Activated T-cell treated with anti-CD3 and anti-CD28 coated beads, Interleukin-2, amount 50 U/mL, for 24 hours (primary cell): ENCODE results near the gene KATNB1.
"Not testable (repeated sequence)": the region's sequence is repeated elsewhere in the genome, so short reads cannot be mapped to it uniquely, and the experiment has no call there.

Source experiments
- DNase-seq: peaks from one replicate; pipeline ENCODE4 v3.0.0-alpha.2; 2020
- H3K27ac Mint-ChIP-seq: 2 replicates; pipeline ENCODE4 v1.8.0; 2020; ENCODE audit warnings: mild to moderate bottlenecking, mixed read lengths
- H3K27me3 Mint-ChIP-seq: 2 replicates; pipeline ENCODE4 v1.8.0; 2020; ENCODE audit warnings: mixed read lengths
- H3K36me3 Mint-ChIP-seq: 2 replicates; pipeline ENCODE4 v1.8.0; 2020; ENCODE audit warnings: low read depth, mixed read lengths
- H3K4me1 Mint-ChIP-seq: 2 replicates; pipeline ENCODE4 v1.8.0; 2020; ENCODE audit warnings: low read depth, mixed read lengths
- H3K4me3 Mint-ChIP-seq: 2 replicates; pipeline ENCODE4 v1.8.0; 2020; ENCODE audit warnings: mild to moderate bottlenecking, moderate library complexity, mixed read lengths
- H3K9me3 Mint-ChIP-seq: 2 replicates; pipeline ENCODE4 v1.8.0; 2020; ENCODE audit warnings: mixed read lengths

KATNB1 gene

GRCh38 chr16:57784334-57784733 is 48.8 kb downstream of the KATNB1 start:
- Mint-ChIP-seq H3K9me3 (no peaks in the 10 kb centered on the region), H3K27ac (no peak overlapping the region), H3K36me3 (no peaks in the 10 kb centered on the region), H3K27me3 (no peaks in the 10 kb centered on the region), H3K4me3 (no peak overlapping the region), H3K4me1 (no peaks in the 10 kb centered on the region)
- no peak for DNase-seq

GRCh38 chr16:57785385-57785784 is 49.8 kb downstream of the KATNB1 start:
- Mint-ChIP-seq H3K27me3 (no peaks in the 10 kb centered on the region), H3K4me3 (no peak overlapping the region), H3K9me3 (no peaks in the 10 kb centered on the region), H3K4me1 (no peaks in the 10 kb centered on the region), H3K36me3 (no peaks in the 10 kb centered on the region), H3K27ac (no peak overlapping the region)
- no peak for DNase-seq

GRCh38 chr16:57785924-57786323 is 50.4 kb downstream of the KATNB1 start:
- DNase-seq = no peak
- Mint-ChIP-seq H3K36me3 (no peaks in the 10 kb centered on the region), H3K27me3 (no peaks in the 10 kb centered on the region), H3K4me3 (no peak overlapping the region), H3K27ac (no peak overlapping the region), H3K4me1 (no peaks in the 10 kb centered on the region), H3K9me3 (no peaks in the 10 kb centered on the region)

- Mint-ChIP-seq H3K4me3 (no peak overlapping the region), H3K27ac (no peak overlapping the region), H3K9me3 (no peaks in the 10 kb centered on the region), H3K27me3 (no peaks in the 10 kb centered on the region), H3K4me1 (no peaks in the 10 kb centered on the region), H3K36me3 (no peaks in the 10 kb centered on the region)
- no peak for DNase-seq
These were observed 51.3 kb downstream of the KATNB1 start for GRCh38 chr16:57786632-57787518.

- Mint-ChIP-seq H3K9me3 (no peaks in the 10 kb centered on the region), H3K36me3 (no peaks in the 10 kb centered on the region), H3K4me1 (no peaks in the 10 kb centered on the region), H3K4me3 (no peak overlapping the region), H3K27ac (no peak overlapping the region), H3K27me3 (no peaks in the 10 kb centered on the region)
- no peak for DNase-seq
These were observed 51.9 kb downstream of the KATNB1 start for GRCh38 chr16:57787519-57787905.

GRCh38 chr16:57788252-57788841 is 52.8 kb downstream of the KATNB1 start:
- DNase-seq = no peak
- H3K4me3 Mint-ChIP-seq = no peak overlapping the region

GRCh38 chr16:57788951-57789350 is 53.4 kb downstream of the KATNB1 start:
- H3K36me3 Mint-ChIP-seq = no peaks in the 10 kb centered on the region
- H3K4me1 Mint-ChIP-seq = no peaks in the 10 kb centered on the region
- no peak overlapping the region for H3K27ac Mint-ChIP-seq
- H3K4me3 Mint-ChIP-seq = no peak overlapping the region
- no peak for DNase-seq
- H3K9me3 Mint-ChIP-seq = no peaks in the 10 kb centered on the region
- H3K27me3 Mint-ChIP-seq = no peaks in the 10 kb centered on the region

More at GRCh38 chr16:57788252-57788841, 52.8 kb downstream of the KATNB1 start:
- H3K27ac Mint-ChIP-seq = no peak overlapping the region
- H3K36me3 Mint-ChIP-seq = no peaks in the 10 kb centered on the region
- H3K4me1 Mint-ChIP-seq = no peaks in the 10 kb centered on the region
- no peaks in the 10 kb centered on the region for H3K9me3 Mint-ChIP-seq
- no peaks in the 10 kb centered on the region for H3K27me3 Mint-ChIP-seq

GRCh38 chr16:57791195-57791892 is 55.8 kb downstream of the KATNB1 start:
- Mint-ChIP-seq H3K27me3 (no peaks in the 10 kb centered on the region), H3K36me3 (no peaks in the 10 kb centered on the region), H3K4me3 (no peak overlapping the region), H3K27ac (no peak overlapping the region), H3K4me1 (peaks cover 2% of the 10 kb centered on the region), H3K9me3 (no peaks in the 10 kb centered on the region)
- DNase-seq = no peak

- no peaks in the 10 kb centered on the region for H3K36me3 Mint-ChIP-seq
- H3K27me3 Mint-ChIP-seq = peaks cover 2% of the 10 kb centered on the region
- H3K27ac Mint-ChIP-seq = no peak overlapping the region
These were observed 56.4 kb downstream of the KATNB1 start for GRCh38 chr16:57791893-57792461.

GRCh38 chr16:57794849-57795430 is 59.4 kb downstream of the KATNB1 start:
- Mint-ChIP-seq H3K36me3 (no peaks in the 10 kb centered on the region), H3K27ac (no peak overlapping the region), H3K27me3 (peaks cover 8% of the 10 kb centered on the region), H3K9me3 (no peaks in the 10 kb centered on the region), H3K4me3 (no peak overlapping the region), H3K4me1 (peaks cover 11% of the 10 kb centered on the region)
- DNase-seq = no peak

More at GRCh38 chr16:57791893-57792461, 56.4 kb downstream of the KATNB1 start:
- no peak for DNase-seq
- H3K9me3 Mint-ChIP-seq = no peaks in the 10 kb centered on the region
- H3K4me1 Mint-ChIP-seq = peaks cover 2% of the 10 kb centered on the region
- H3K4me3 Mint-ChIP-seq = no peak overlapping the region

- no peak for DNase-seq
- H3K36me3 Mint-ChIP-seq = no peaks in the 10 kb centered on the region
These were observed 59.9 kb downstream of the KATNB1 start for GRCh38 chr16:57795431-57795878.

GRCh38 chr16:57796014-57796413 is 60.4 kb downstream of the KATNB1 start:
- H3K4me3 Mint-ChIP-seq, H3K36me3 Mint-ChIP-seq, H3K9me3 Mint-ChIP-seq, H3K27ac Mint-ChIP-seq, DNase-seq: not testable (repeated sequence)
- Mint-ChIP-seq H3K4me1 (peaks cover 18% of the 10 kb centered on the region), H3K27me3 (peaks cover 18% of the 10 kb centered on the region)

More at GRCh38 chr16:57795431-57795878, 59.9 kb downstream of the KATNB1 start:
- peaks cover 12% of the 10 kb centered on the region for H3K27me3 Mint-ChIP-seq
- H3K4me3 Mint-ChIP-seq = no peak overlapping the region
- H3K27ac Mint-ChIP-seq = no peak overlapping the region
- H3K9me3 Mint-ChIP-seq = no peaks in the 10 kb centered on the region
- peaks cover 15% of the 10 kb centered on the region for H3K4me1 Mint-ChIP-seq

GRCh38 chr16:57797216-57797525 is 61.6 kb downstream of the KATNB1 start:
- no peak overlapping the region for H3K4me3 Mint-ChIP-seq
- H3K4me1 Mint-ChIP-seq = peaks cover 20% of the 10 kb centered on the region
- H3K36me3 Mint-ChIP-seq = no peaks in the 10 kb centered on the region
- H3K9me3 Mint-ChIP-seq = no peaks in the 10 kb centered on the region
- no peak for DNase-seq
- peaks cover 25% of the 10 kb centered on the region for H3K27me3 Mint-ChIP-seq
- H3K27ac Mint-ChIP-seq = no peak overlapping the region

GRCh38 chr16:57797526-57798266 is 62.1 kb downstream of the KATNB1 start:
- Mint-ChIP-seq H3K4me3 (no peak overlapping the region), H3K9me3 (no peaks in the 10 kb centered on the region), H3K4me1 (peaks cover 23% of the 10 kb centered on the region), H3K36me3 (no peaks in the 10 kb centered on the region), H3K27ac (no peak overlapping the region), H3K27me3 (peaks cover 28% of the 10 kb centered on the region)
- DNase-seq = no peak
